WTC11 (cell line): Measurements from ENCODE around the gene NHSL1. TPM values are rescaled to one million over a fixed set of nuclear protein-coding genes. Genes with fewer than 3 reads are reported as not detected.
A peak's percentile ranks its signal among the peaks of the same experiment; 100 is the strongest.

Experiments
- ATAC-seq: fragments of 200-7000 bp; cut with Tn5 transposase; 2 replicates; pipeline ENCODE4 v1.10.0; 2021; ENCODE audit warnings: mild to moderate bottlenecking, moderate library complexity
- CTCF ChIA-PET: fragments of 300-600 bp; sonication (Branson Sonifier 250); formaldehyde crosslinking; loops from one replicate; lab custom pipeline; 2021; ENCODE audit warnings: antibody characterized with exemption; lab: Charles Lee
- POLR2A ChIA-PET: fragments of 350-600 bp; sonication (Branson Sonifier 250); formaldehyde crosslinking; loops from one replicate; lab custom pipeline; 2021; ENCODE audit warnings: antibody characterized with exemption; lab: Charles Lee
- DNase-seq: peaks from one replicate; pipeline ENCODE4 v3.0.0; 2021; ENCODE audit warnings: low spot score
- H3K27ac Mint-ChIP-seq: 2 replicates; pipeline ENCODE4 v1.8.0; 2021; ENCODE audit warnings: mixed read lengths
- H3K27me3 Mint-ChIP-seq: 2 replicates; pipeline ENCODE4 v1.8.0; 2021; ENCODE audit warnings: low read depth, mild to moderate bottlenecking, moderate library complexity, mixed read lengths
- H3K36me3 Mint-ChIP-seq: 2 replicates; pipeline ENCODE4 v1.8.0; 2021; ENCODE audit warnings: mixed read lengths
- H3K4me1 Mint-ChIP-seq: 2 replicates; pipeline ENCODE4 v1.8.0; 2022; ENCODE audit warnings: mixed read lengths
- H3K4me3 Mint-ChIP-seq: 2 replicates; pipeline ENCODE4 v1.8.0; 2021; ENCODE audit warnings: mild to moderate bottlenecking, moderate library complexity, mixed read lengths
- H3K9me3 Mint-ChIP-seq: 2 replicates; pipeline ENCODE4 v1.8.0; 2021; ENCODE audit warnings: mixed read lengths
- CREM ChIP-seq: sonication (generic); formaldehyde crosslinking; IDR thresholded peaks from 2 replicates; pipeline ENCODE4 v1.8.1; 2022; ENCODE audit warnings: mild to moderate bottlenecking, missing genetic modification reagents, moderate library complexity
- GABPB1 ChIP-seq: sonication (generic); formaldehyde crosslinking; IDR thresholded peaks from 2 replicates; pipeline ENCODE4 v1.8.1; 2023; ENCODE audit warnings: mild to moderate bottlenecking, missing genetic modification reagents
- GRHL2 ChIP-seq: fragments of 250-450 bp; sonication (Bioruptor Pico); IDR thresholded peaks from 2 replicates; pipeline ENCODE4 v1.8.0; 2022; ENCODE audit warnings: mild to moderate bottlenecking, moderate library complexity; ENCODE audit not compliant: insufficient replicate concordance, severe bottlenecking
- HMGA2 ChIP-seq: fragments of 250-450 bp; sonication (Bioruptor Pico); IDR thresholded peaks from 2 replicates; pipeline ENCODE4 v1.4.0; 2021; ENCODE audit warnings: mild to moderate bottlenecking, moderate library complexity
- MXD4 ChIP-seq: fragments of 250-450 bp; sonication (Bioruptor Pico); IDR thresholded peaks from 2 replicates; pipeline ENCODE4 v1.8.0; 2021; ENCODE audit warnings: mild to moderate bottlenecking, moderate library complexity, borderline replicate concordance
- TEAD4 ChIP-seq: sonication (generic); formaldehyde crosslinking; IDR thresholded peaks from 2 replicates; pipeline ENCODE4 v1.8.0; 2022; ENCODE audit warnings: mild to moderate bottlenecking, missing genetic modification reagents
- ZNF219 ChIP-seq: sonication (generic); formaldehyde crosslinking; IDR thresholded peaks from 2 replicates; pipeline ENCODE4 v1.8.0; 2023; ENCODE audit warnings: missing genetic modification reagents, mild to moderate bottlenecking, borderline replicate concordance
- ZNF671 ChIP-seq: fragments of 250-450 bp; sonication (Bioruptor Pico); IDR thresholded peaks from 2 replicates; pipeline ENCODE4 v1.8.0; 2021; ENCODE audit warnings: mild to moderate bottlenecking
- total RNA-seq: library from RNA; stranded (reverse); gene quantifications from 3 replicates; pipeline ENCODE4 v1.2.3, GENCODE V29; 2021
- TF ChIP-seq, protein P1 (sequence below): sonication (generic); formaldehyde crosslinking; IDR thresholded peaks from 2 replicates; pipeline ENCODE4 v1.8.1; 2023; ENCODE audit warnings: mild to moderate bottlenecking, missing genetic modification reagents, moderate library complexity
- TF ChIP-seq, protein P2 (sequence below): fragments of 250-450 bp; sonication (Bioruptor Pico); IDR thresholded peaks from 2 replicates; pipeline ENCODE4 v1.9.0; 2021; ENCODE audit warnings: mild to moderate bottlenecking, borderline replicate concordance
- TF ChIP-seq, protein P3 (sequence below): fragments of 250-450 bp; sonication (Bioruptor Pico); IDR thresholded peaks from 2 replicates; pipeline ENCODE4 v1.9.0; 2021; ENCODE audit warnings: mild to moderate bottlenecking
- TF ChIP-seq, protein P4 (sequence below): sonication (generic); formaldehyde crosslinking; IDR thresholded peaks from 2 replicates; pipeline ENCODE4 v1.8.0; 2022; ENCODE audit warnings: mild to moderate bottlenecking, missing genetic modification reagents
- TF ChIP-seq, protein P5 (sequence below): sonication (generic); formaldehyde crosslinking; IDR thresholded peaks from 2 replicates; pipeline ENCODE4 v1.8.1; 2023; ENCODE audit warnings: mild to moderate bottlenecking, missing genetic modification reagents

Gene NHSL1
- total RNA-seq, 1 experiment from 2014 or later = 31.1 TPM

DNA sequence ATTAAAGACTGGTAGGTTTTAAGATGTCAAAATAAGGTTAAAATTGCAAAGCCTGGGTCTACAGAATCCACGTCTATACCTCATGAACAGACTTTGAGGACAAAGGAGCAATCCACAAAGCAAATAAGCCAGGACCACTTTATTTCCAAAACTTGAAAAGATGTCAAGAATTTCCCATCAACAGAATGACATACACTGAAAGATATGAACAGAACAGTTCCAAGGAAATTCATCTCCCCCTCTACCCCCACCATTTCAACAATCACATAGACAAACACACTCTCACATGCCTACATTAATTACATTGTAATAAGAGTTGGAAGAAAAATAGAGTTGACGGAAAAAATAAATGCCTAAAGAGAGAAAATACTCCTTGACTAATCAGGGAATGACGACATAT, 45.2 kb upstream of the NHSL1 start:
- no peaks in the 10 kb centered on the region for H3K36me3 Mint-ChIP-seq
- H3K27ac Mint-ChIP-seq = no peak overlapping the region
- DNase-seq = no peak
- H3K9me3 Mint-ChIP-seq = no peaks in the 10 kb centered on the region
- ChIA-PET CTCF (interaction anchor here (1.2 kb wide), 1 partner anchor 15 kb away, joined by 4 read pairs; no protein-coding TSS in a partner anchor), POLR2A (no interaction called here)
- no peak for ATAC-seq
- no peak overlapping the region for H3K4me3 Mint-ChIP-seq
- peaks cover 57% of the 10 kb centered on the region for H3K4me1 Mint-ChIP-seq
- no peak for TF ChIP-seq ZNF671 (CRISPR knock-in tag)
- no peak for TF ChIP-seq CREM (CRISPR knock-in tag)
- TF ChIP-seq, protein P1, sequence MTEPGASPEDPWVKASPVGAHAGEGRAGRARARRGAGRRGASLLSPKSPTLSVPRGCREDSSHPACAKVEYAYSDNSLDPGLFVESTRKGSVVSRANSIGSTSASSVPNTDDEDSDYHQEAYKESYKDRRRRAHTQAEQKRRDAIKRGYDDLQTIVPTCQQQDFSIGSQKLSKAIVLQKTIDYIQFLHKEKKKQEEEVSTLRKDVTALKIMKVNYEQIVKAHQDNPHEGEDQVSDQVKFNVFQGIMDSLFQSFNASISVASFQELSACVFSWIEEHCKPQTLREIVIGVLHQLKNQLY (CRISPR knock-in tag) = no peak
- no peak for TF ChIP-seq HMGA2 (CRISPR knock-in tag)
- TF ChIP-seq MXD4 (CRISPR knock-in tag) = no peak
- TF ChIP-seq, protein P2, sequence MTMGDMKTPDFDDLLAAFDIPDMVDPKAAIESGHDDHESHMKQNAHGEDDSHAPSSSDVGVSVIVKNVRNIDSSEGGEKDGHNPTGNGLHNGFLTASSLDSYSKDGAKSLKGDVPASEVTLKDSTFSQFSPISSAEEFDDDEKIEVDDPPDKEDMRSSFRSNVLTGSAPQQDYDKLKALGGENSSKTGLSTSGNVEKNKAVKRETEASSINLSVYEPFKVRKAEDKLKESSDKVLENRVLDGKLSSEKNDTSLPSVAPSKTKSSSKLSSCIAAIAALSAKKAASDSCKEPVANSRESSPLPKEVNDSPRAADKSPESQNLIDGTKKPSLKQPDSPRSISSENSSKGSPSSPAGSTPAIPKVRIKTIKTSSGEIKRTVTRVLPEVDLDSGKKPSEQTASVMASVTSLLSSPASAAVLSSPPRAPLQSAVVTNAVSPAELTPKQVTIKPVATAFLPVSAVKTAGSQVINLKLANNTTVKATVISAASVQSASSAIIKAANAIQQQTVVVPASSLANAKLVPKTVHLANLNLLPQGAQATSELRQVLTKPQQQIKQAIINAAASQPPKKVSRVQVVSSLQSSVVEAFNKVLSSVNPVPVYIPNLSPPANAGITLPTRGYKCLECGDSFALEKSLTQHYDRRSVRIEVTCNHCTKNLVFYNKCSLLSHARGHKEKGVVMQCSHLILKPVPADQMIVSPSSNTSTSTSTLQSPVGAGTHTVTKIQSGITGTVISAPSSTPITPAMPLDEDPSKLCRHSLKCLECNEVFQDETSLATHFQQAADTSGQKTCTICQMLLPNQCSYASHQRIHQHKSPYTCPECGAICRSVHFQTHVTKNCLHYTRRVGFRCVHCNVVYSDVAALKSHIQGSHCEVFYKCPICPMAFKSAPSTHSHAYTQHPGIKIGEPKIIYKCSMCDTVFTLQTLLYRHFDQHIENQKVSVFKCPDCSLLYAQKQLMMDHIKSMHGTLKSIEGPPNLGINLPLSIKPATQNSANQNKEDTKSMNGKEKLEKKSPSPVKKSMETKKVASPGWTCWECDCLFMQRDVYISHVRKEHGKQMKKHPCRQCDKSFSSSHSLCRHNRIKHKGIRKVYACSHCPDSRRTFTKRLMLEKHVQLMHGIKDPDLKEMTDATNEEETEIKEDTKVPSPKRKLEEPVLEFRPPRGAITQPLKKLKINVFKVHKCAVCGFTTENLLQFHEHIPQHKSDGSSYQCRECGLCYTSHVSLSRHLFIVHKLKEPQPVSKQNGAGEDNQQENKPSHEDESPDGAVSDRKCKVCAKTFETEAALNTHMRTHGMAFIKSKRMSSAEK = no peak
- TF ChIP-seq, protein P3, sequence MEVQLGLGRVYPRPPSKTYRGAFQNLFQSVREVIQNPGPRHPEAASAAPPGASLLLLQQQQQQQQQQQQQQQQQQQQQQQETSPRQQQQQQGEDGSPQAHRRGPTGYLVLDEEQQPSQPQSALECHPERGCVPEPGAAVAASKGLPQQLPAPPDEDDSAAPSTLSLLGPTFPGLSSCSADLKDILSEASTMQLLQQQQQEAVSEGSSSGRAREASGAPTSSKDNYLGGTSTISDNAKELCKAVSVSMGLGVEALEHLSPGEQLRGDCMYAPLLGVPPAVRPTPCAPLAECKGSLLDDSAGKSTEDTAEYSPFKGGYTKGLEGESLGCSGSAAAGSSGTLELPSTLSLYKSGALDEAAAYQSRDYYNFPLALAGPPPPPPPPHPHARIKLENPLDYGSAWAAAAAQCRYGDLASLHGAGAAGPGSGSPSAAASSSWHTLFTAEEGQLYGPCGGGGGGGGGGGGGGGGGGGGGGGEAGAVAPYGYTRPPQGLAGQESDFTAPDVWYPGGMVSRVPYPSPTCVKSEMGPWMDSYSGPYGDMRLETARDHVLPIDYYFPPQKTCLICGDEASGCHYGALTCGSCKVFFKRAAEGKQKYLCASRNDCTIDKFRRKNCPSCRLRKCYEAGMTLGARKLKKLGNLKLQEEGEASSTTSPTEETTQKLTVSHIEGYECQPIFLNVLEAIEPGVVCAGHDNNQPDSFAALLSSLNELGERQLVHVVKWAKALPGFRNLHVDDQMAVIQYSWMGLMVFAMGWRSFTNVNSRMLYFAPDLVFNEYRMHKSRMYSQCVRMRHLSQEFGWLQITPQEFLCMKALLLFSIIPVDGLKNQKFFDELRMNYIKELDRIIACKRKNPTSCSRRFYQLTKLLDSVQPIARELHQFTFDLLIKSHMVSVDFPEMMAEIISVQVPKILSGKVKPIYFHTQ = no peak
- TF ChIP-seq TEAD4 (CRISPR knock-in tag) = no peak
- TF ChIP-seq, protein P4, sequence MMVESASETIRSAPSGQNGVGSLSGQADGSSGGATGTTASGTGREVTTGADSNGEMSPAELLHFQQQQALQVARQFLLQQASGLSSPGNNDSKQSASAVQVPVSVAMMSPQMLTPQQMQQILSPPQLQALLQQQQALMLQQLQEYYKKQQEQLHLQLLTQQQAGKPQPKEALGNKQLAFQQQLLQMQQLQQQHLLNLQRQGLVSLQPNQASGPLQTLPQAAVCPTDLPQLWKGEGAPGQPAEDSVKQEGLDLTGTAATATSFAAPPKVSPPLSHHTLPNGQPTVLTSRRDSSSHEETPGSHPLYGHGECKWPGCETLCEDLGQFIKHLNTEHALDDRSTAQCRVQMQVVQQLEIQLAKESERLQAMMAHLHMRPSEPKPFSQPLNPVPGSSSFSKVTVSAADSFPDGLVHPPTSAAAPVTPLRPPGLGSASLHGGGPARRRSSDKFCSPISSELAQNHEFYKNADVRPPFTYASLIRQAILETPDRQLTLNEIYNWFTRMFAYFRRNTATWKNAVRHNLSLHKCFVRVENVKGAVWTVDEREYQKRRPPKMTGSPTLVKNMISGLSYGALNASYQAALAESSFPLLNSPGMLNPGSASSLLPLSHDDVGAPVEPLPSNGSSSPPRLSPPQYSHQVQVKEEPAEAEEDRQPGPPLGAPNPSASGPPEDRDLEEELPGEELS (CRISPR knock-in tag) = no peak
- no peak for TF ChIP-seq GRHL2 (CRISPR knock-in tag)
- TF ChIP-seq, protein P5, sequence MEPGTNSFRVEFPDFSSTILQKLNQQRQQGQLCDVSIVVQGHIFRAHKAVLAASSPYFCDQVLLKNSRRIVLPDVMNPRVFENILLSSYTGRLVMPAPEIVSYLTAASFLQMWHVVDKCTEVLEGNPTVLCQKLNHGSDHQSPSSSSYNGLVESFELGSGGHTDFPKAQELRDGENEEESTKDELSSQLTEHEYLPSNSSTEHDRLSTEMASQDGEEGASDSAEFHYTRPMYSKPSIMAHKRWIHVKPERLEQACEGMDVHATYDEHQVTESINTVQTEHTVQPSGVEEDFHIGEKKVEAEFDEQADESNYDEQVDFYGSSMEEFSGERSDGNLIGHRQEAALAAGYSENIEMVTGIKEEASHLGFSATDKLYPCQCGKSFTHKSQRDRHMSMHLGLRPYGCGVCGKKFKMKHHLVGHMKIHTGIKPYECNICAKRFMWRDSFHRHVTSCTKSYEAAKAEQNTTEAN (CRISPR knock-in tag) = no peak
- H3K27me3 Mint-ChIP-seq = no peaks in the 10 kb centered on the region

DNA sequence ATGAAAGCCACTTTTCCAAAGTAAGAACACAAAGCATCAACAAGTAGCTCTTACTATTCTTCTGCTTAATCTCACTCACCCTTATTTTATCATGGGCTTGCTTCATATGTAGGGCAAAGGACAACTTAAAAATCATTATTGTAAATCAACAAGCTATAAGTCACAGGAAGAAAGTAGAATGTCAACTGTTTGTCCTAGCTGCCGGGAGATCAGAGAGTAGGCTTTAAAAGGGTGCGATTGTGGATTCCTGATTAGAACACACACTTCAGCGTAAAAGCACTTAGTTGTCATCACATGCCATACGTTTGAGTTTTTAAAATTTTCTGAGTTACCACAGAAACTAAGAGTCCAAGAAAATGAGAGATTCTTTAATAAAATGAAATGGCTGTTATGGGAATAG, 44.4 kb upstream of the NHSL1 start:
- Mint-ChIP-seq H3K36me3 (no peaks in the 10 kb centered on the region), H3K9me3 (no peaks in the 10 kb centered on the region), H3K27ac (no peak overlapping the region), H3K4me3 (no peak overlapping the region), H3K27me3 (no peaks in the 10 kb centered on the region), H3K4me1 (peaks cover 65% of the 10 kb centered on the region)
- DNase-seq (no peak), ATAC-seq (no peak)
- TF ChIP-seq GABPB1 (CRISPR knock-in tag) (peak; percentile 80; the same call in 1 of the 2 replicates), ZNF219 (CRISPR knock-in tag) (no peak)
- ChIA-PET POLR2A (no interaction called here), CTCF (interaction anchor here (1.0 to 1.2 kb wide), 2 partner anchors 14 to 26 kb away, joined by 3 to 4 read pairs; no protein-coding TSS in a partner anchor)
